ENCODE results near the gene SLC6A18. TPM values are rescaled to one million over a fixed set of nuclear protein-coding genes. Genes with fewer than 3 reads are reported as not detected.

Gene SLC6A18
- total RNA-seq, 2 donors from 2014 or later: 0.27 TPM; not detected in 1

GRCh38 chr5:1256776-1257175 is 31.6 kb downstream of the SLC6A18 start:
- intact Hi-C loops (cut with DNase I): no loop called here
- DNase-seq: no peak
- no peaks in the 10 kb centered on the region for H3K4me1 ChIP-seq

GRCh38 chr5:1257363-1257762 is 32.2 kb downstream of the SLC6A18 start:
- no peaks in the 10 kb centered on the region for H3K4me1 ChIP-seq
- TF ChIP-seq, protein P1, sequence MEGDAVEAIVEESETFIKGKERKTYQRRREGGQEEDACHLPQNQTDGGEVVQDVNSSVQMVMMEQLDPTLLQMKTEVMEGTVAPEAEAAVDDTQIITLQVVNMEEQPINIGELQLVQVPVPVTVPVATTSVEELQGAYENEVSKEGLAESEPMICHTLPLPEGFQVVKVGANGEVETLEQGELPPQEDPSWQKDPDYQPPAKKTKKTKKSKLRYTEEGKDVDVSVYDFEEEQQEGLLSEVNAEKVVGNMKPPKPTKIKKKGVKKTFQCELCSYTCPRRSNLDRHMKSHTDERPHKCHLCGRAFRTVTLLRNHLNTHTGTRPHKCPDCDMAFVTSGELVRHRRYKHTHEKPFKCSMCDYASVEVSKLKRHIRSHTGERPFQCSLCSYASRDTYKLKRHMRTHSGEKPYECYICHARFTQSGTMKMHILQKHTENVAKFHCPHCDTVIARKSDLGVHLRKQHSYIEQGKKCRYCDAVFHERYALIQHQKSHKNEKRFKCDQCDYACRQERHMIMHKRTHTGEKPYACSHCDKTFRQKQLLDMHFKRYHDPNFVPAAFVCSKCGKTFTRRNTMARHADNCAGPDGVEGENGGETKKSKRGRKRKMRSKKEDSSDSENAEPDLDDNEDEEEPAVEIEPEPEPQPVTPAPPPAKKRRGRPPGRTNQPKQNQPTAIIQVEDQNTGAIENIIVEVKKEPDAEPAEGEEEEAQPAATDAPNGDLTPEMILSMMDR (IDR thresholded peaks at IDR 0.05): no peak
- no peak overlapping the region for H3K4me3 ChIP-seq
- no peaks in the 10 kb centered on the region for H3K27me3 ChIP-seq
- no peaks in the 10 kb centered on the region for H3K9me3 ChIP-seq
- no peak overlapping the region for H3K9ac ChIP-seq (ENCODE audit: low read depth in 2 of 2, low read length in 2 of 2)
- intact Hi-C loops (cut with DNase I): no loop called here
- no peak overlapping the region for H3K27ac ChIP-seq
- H3K36me3 ChIP-seq: no peaks in the 10 kb centered on the region
- no peak for DNase-seq

More at GRCh38 chr5:1256776-1257175, 31.6 kb downstream of the SLC6A18 start:
- Histone ChIP-seq H3K4me3 (no peak overlapping the region), H3K9ac (ENCODE audit: low read depth in 2 of 2, low read length in 2 of 2) (no peak overlapping the region), H3K36me3 (no peaks in the 10 kb centered on the region), H3K27me3 (no peaks in the 10 kb centered on the region), H3K9me3 (no peaks in the 10 kb centered on the region), H3K27ac (no peak overlapping the region)
- TF ChIP-seq, protein P1 (IDR thresholded peaks at IDR 0.05): no peak

- no peak overlapping the region for H3K27ac ChIP-seq
- no peaks in the 10 kb centered on the region for H3K9me3 ChIP-seq
- no peak overlapping the region for H3K4me3 ChIP-seq
- no peaks in the 10 kb centered on the region for H3K36me3 ChIP-seq
- no peaks in the 10 kb centered on the region for H3K4me1 ChIP-seq
- H3K27me3 ChIP-seq: no peaks in the 10 kb centered on the region
- TF ChIP-seq, protein P1 (IDR thresholded peaks at IDR 0.05): no peak
- intact Hi-C loops (cut with DNase I): no loop called here
- H3K9ac ChIP-seq (ENCODE audit: low read depth in 2 of 2, low read length in 2 of 2): no peak overlapping the region
- no peak for DNase-seq
These were observed 32.7 kb downstream of the SLC6A18 start for GRCh38 chr5:1257841-1258240.

DNA sequence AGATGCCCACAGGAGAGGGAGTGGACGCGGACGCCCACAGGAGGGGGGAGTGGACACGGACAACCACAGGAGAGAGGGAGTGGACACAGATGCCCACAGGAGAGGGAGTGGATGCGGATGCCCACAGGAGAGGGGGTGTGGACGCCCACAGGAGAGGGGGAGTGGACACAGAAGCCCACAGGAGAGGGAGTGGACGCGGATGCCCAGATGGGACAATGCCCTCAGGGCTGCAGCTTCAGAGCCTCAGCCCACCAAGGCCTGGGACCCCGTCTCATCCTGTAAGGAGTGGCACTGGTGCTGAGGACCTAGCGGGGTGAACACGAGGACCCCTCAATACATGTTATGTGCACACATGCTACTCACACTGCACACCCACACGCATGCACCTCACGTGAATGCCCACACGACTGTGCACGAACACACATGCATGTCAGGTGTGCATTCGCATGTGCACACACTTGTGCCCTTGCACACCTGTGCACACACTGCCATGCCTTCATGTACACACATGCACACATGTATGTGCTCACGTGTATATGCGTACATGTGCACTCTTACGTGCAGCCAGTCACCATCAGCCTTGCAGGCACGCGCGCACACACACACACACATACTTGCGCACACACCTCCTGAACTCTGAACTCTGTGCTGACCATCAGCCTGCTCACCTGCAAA is 34.8 kb downstream of the SLC6A18 start:
- Histone ChIP-seq H3K9ac (ENCODE audit: low read depth in 2 of 2, low read length in 2 of 2) (no peak overlapping the region), H3K27ac (no peak overlapping the region), H3K4me3 (no peak overlapping the region), H3K9me3 (no peaks in the 10 kb centered on the region), H3K4me1 (no peaks in the 10 kb centered on the region), H3K36me3 (no peaks in the 10 kb centered on the region), H3K27me3 (no peaks in the 10 kb centered on the region)
- TF ChIP-seq, protein P1 (IDR thresholded peaks at IDR 0.05): no peak
- intact Hi-C loops (cut with DNase I): no loop called here
- no peak for DNase-seq

DNA sequence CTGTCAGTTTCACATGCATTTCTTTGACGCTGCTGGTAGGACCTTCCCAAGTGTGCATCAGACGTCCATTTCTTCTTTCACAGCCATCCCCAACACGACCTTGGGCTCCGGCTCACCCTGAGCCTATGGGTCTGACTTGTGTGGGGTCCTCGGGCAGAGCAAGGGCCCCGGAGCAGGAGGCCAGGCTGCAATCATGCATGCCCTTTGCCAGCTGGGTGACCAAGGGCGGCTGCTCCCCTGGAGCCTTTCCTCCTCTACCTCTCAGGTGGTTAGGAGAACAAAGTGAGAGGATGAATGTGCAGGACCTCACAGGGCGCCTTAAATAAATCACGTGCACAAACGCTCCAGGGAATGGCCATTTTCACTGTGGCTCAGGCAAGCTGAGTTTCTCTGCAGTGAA is 36.5 kb downstream of the SLC6A18 start:
- Histone ChIP-seq H3K9me3 (no peaks in the 10 kb centered on the region), H3K4me1 (no peaks in the 10 kb centered on the region), H3K27ac (no peak overlapping the region), H3K4me3 (no peak overlapping the region), H3K27me3 (no peaks in the 10 kb centered on the region), H3K9ac (ENCODE audit: low read depth in 2 of 2, low read length in 2 of 2) (no peak overlapping the region), H3K36me3 (no peaks in the 10 kb centered on the region)
- TF ChIP-seq, protein P1 (IDR thresholded peaks at IDR 0.05): no peak
- intact Hi-C loops (cut with DNase I): no loop called here
- no peak for DNase-seq

All from colonic mucosa (tissue), 4 donors.